GM19240 (cell line): ENCODE data around the gene RALGPS1.

Source experiments
- DNase-seq: peaks from one replicate; pipeline ENCODE4 v3.0.0; 2011; ENCODE audit warnings: low spot score; ENCODE audit not compliant: insufficient read length

Gene RALGPS1

GRCh38 chr9:127020036-127020801 is 105.6 kb downstream of the RALGPS1 start:
- no peak for DNase-seq

- DNase-seq, result no peak
These were observed 106.2 kb downstream of the RALGPS1 start for GRCh38 chr9:127020802-127021078.

- no peak for DNase-seq
These were observed 107.2 kb downstream of the RALGPS1 start for GRCh38 chr9:127021664-127022363.

- DNase-seq, result no peak
These were observed 108.5 kb downstream of the RALGPS1 start for GRCh38 chr9:127022913-127023660.

- no peak for DNase-seq
These were observed 110.5 kb downstream of the RALGPS1 start for GRCh38 chr9:127025042-127025441.

- DNase-seq, result no peak
These were observed 113.1 kb downstream of the RALGPS1 start for GRCh38 chr9:127027694-127028093.

- DNase-seq, result no peak
These were observed 115.0 kb downstream of the RALGPS1 start for GRCh38 chr9:127029548-127029947.

GRCh38 chr9:127030814-127031740 is 116.5 kb downstream of the RALGPS1 start:
- no peak for DNase-seq

GRCh38 chr9:127032256-127032655 is 117.7 kb downstream of the RALGPS1 start:
- no peak for DNase-seq

- DNase-seq, result no peak
These were observed 118.5 kb downstream of the RALGPS1 start for GRCh38 chr9:127033061-127033460.

GRCh38 chr9:127033789-127034188 is 119.2 kb downstream of the RALGPS1 start:
- DNase-seq, result no peak

- DNase-seq, result no peak
These were observed 120.1 kb downstream of the RALGPS1 start for GRCh38 chr9:127034691-127035090.

- no peak for DNase-seq
These were observed 120.8 kb downstream of the RALGPS1 start for GRCh38 chr9:127035423-127035822.

GRCh38 chr9:127035948-127036347 is 121.4 kb downstream of the RALGPS1 start:
- DNase-seq, result no peak

- DNase-seq, result no peak
These were observed 121.9 kb downstream of the RALGPS1 start for GRCh38 chr9:127036437-127036836.

GRCh38 chr9:127038531-127038930 is 123.9 kb downstream of the RALGPS1 start:
- no peak for DNase-seq

GRCh38 chr9:127039492-127039891 is 124.9 kb downstream of the RALGPS1 start:
- DNase-seq, result no peak

- no peak for DNase-seq
These were observed 130.6 kb downstream of the RALGPS1 start for GRCh38 chr9:127045148-127045547.

GRCh38 chr9:127047971-127048370 is 133.4 kb downstream of the RALGPS1 start:
- no peak for DNase-seq

GRCh38 chr9:127049044-127049443 is 134.5 kb downstream of the RALGPS1 start:
- no peak for DNase-seq

- DNase-seq, result no peak
These were observed 135.0 kb downstream of the RALGPS1 start for GRCh38 chr9:127049581-127049980.
